Measurements from ENCODE around the gene MORF4L1.
"Not testable (repeated sequence)": the region's sequence is repeated elsewhere in the genome, so short reads cannot be mapped to it uniquely, and the experiment has no call there.

MORF4L1 gene, protein sequence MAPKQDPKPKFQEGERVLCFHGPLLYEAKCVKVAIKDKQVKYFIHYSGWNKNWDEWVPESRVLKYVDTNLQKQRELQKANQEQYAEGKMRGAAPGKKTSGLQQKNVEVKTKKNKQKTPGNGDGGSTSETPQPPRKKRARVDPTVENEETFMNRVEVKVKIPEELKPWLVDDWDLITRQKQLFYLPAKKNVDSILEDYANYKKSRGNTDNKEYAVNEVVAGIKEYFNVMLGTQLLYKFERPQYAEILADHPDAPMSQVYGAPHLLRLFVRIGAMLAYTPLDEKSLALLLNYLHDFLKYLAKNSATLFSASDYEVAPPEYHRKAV

DNA sequence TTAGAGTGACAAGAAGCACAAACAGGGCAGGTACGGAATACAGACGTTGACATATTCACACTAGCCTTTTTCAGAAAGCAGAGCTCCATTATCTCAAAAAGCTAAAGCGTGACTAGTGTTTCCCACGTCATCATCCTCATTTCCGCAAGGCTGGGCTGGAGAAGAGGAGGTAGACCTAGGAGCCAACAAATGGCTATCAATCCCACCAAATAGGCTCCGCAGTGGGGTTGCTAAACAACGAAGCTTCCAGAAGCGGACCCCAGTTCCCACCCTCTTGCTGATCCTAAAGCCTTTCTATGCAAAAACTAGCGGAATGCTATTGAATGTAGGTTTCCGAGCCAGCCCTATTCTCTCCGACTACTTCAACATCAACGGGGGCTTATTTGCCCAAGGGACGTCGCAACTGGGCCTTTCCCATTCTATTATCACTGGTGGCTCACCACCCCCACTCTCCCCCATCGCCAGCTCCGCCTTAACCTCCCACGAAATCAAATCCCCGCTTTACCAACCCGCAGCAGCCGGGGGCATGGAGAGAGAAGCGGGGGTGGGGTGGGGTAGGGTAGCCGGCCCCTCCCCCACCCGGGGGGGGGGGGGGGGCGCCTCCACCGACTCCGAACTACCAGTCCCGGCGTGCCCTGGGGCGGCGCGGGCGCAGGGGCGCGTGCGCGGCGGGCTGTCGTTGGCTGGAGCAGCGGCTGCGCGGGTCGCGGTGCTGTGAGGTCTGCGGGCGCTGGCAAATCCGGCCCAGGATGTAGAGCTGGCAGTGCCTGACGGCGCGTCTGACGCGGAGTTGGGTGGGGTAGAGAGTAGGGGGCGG is at the start of gene MORF4L1:
MORF4L1 (plus strand) TSS at position 736 of the 817 bp plus-strand sequence. CDS start 128 bp downstream, outside the sequence.
- DNase-seq = peak; percentile 97

GRCh38 chr15:78828920-78829319 is 43.8 kb upstream of the MORF4L1 start:
- no peak for DNase-seq

DNA sequence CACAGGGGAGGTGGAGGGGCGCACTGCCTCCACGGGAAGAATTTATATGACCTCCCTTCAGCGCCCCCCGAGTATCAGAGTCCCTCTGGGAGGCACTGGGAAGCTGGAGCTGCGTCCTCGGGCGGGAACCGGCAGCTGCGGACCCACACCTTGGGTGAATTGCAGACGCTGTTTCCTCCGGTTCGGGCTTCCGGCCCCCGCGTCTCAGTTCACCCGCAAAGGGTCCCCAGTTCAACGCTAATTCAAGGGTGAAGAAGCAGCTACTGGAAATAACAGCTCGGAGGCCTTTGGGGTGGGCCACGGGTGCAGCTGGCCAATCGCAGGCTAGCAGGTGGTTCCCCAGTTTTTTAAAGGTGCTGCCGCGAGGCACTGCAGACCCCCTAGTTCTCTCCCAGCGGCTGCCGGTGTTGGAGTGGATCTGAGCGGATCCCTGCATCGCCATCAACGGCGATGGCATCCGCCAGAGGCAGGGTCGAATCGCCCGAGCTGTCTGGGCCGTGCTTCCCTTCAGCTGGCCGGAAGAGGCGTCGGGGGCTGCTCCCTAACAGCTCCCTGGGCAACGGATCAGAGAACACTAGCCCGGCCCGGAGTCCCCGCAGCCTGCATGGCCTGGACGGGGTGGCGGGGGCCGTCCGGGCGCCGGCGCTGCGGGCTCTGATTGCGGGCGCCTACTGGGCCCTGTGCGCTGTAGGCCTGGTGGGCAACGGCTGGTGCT is 42.0 kb upstream of the MORF4L1 start:
- no peak for DNase-seq

DNA sequence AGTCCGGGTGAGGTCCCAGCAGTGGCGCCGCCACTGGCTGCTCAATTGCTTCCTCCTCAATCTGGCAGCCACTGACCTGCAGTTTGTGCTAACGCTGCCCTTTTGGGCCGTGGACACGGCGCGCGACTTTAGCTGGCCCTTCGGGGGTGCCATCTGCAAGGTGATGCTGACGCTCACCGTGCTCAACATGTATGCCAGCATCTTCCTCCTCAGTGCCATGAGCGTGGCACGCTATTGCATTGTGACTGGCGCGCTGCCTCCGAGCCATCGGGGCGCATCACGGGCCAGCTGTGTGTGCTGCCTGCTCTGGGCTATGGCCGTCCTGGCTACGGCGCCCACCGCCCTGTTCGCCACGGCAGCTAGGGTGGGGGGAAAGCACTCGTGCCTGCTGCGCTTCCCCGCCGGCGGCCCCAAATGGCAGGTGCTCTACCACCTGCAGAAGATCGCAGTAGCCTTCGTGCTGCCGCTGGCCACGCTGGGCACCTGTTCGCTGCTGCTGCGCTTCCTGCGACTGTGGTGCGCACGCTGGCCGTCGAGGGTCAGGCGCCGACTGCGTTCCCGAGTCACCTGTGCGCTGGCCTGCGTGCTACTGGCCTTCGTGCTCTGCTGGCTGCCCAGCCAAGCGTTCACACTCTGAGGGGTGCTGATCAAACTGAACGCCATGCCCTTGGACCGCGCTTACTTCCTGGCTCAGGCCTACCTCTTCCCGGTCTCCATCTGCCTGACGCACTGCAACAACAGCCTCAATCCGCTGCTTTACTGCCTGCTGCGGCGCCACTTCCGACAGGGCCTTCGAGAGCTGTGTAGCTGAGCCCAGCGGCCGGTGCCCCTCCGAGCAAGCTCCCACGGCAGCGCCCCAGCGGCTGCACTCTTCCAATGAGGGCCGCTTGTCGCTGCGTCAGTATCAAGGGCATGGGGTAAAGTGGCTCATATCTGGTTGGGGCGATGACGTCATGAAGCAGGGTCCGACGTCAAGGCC is 41.2 kb upstream of the MORF4L1 start:
- DNase-seq = no peak

DNA sequence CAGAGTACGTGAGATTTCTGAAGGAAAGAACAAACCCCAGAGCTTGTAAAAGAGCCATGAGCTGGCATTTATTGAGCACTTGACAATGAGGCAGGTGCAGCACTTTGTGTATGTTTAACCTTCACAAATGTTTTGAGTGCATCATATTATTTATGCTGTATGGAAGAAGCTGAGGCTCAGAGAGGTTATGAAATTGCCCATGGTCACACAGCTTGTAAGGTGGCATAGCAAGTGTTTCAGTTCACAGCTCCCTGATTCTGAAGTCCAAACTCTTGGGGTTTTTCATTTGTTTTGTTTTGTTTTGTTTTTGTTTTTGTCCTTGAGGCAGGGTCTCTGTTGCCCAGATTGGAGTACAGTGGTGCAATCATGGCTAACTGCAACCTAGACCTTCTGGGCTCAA is 36.4 kb upstream of the MORF4L1 start:
- no peak for DNase-seq

DNA sequence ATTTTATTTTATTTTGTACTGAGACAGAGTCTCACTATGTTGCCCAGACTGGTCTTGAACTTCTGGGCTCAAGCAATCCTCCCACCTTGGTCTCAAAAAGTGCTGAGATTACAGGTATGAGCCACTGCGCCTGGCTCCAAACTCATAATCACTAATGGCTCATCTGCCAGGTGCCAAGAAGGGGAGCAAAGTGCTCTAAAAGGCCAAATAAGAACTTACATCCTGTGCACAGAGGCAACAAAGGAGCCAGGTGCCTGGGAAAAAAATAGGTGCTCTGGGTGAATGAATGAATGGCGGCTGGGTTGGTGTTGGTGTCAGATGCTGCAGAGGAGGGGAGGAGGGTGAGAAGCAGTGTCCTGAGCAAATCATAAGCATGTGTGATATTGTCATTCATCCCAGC is 35.6 kb upstream of the MORF4L1 start:
- DNase-seq = no peak

- DNase-seq = no peak
Observed at GRCh38 chr15:78837543-78837942, 35.1 kb upstream of the MORF4L1 start.

DNA sequence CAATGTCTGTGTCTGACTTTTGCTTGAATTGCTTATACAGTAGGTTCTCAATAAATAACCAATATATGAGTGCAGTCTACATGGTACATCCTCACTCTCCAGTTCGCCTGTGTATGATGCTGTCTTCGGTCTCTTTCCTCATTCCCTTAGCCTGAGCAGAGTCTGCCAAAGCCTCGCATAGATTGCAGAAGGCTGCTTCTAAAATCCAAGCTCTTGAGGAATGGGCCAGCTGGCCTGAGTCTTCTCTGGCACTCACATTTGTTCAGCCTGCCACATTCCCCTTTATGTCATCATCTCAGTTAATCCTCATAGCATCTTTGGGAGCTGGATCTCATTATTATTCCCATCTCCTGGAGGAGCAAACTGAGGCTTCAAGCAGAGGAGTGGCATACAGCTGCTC is 34.2 kb upstream of the MORF4L1 start:
- DNase-seq = no peak

GRCh38 chr15:78839151-78839550 is 33.5 kb upstream of the MORF4L1 start:
- not testable (repeated sequence) for DNase-seq

- DNase-seq = no peak
Observed at GRCh38 chr15:78840661-78841375, 31.9 kb upstream of the MORF4L1 start.

GRCh38 chr15:78841376-78841706 is 31.3 kb upstream of the MORF4L1 start:
- no peak for DNase-seq

GRCh38 chr15:78841891-78842290 is 30.8 kb upstream of the MORF4L1 start:
- DNase-seq = no peak

- DNase-seq = no peak
Observed at GRCh38 chr15:78842519-78842918, 30.2 kb upstream of the MORF4L1 start.

GRCh38 chr15:78846906-78847305 is 25.8 kb upstream of the MORF4L1 start:
- not testable (repeated sequence) for DNase-seq

DNA sequence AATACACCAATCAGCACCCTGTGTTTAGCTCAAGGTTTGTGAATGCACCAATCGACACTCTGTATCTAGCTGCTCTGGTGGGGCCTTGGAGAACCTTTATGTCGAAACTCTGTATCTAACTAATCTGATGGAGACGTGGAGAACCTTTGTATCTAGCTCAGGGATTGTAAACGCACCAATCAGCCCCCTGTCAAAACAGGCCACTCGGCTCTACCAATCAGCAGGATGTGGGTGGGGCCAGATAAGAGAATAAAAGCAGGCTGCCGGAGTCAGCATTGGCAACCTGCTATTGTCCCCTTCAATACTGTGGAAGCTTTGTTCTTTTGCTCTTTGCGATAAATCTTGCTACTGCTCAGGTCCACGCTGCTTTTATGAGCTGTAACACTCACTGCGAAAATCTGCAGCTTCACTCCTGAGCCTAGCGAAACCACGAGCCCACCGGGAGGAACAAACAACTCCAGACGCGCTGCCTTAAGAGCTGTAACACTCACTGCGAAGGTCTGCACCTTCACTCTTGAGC is 25.2 kb upstream of the MORF4L1 start:
- not testable (repeated sequence) for DNase-seq

DNA sequence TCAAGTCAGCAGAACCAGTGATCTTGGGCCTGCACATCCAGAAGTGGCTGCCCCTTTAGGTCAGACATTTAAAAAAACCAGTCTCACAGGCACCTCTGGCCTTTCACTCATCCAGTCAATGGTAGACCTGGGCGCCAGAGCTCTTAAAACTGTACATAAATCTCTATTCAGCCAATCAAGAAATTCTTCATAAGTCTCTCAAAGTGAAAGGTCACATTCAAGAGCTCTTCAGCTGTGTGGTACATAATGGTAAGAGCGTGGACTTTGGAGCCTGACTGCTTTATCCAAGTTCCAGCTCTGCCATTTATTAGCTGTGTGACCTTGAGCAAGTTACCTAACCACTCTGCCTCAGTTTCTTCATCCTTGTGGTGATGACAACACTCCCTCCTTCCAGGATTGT is 22.3 kb upstream of the MORF4L1 start:
- no peak for DNase-seq

GRCh38 chr15:78850941-78851755 is 21.5 kb upstream of the MORF4L1 start:
- DNase-seq = no peak

GRCh38 chr15:78853500-78853899 is 19.2 kb upstream of the MORF4L1 start:
- no peak for DNase-seq

- DNase-seq = no peak
Observed at GRCh38 chr15:78854833-78855372, 17.8 kb upstream of the MORF4L1 start.

- no peak for DNase-seq
Observed at GRCh38 chr15:78855746-78856145, 16.9 kb upstream of the MORF4L1 start.
